HepG2 (cell line): ENCODE results near the gene CCSER1. TPM values are rescaled to one million over a fixed set of nuclear protein-coding genes. Genes with fewer than 3 reads are reported as not detected.

Experiments
- ATAC-seq: fragments of 200-7000 bp; cut with Tn5 transposase; 3 replicates; pipeline ENCODE4 v1.9.1; 2020; ENCODE audit warnings: mild to moderate bottlenecking, moderate library complexity
- BruUV-seq: library from RNA; stranded (reverse); fragments of 400-500 nt; replicated peaks from 2 replicates; lab custom pipeline; 2021; lab: Mats Ljungman, UMichigan
- CTCF ChIA-PET: fragments of 300-600 bp; formaldehyde crosslinking; extraction: SDS; loops from one replicate; lab custom pipeline; 2021; ENCODE audit warnings: low total read pairs, inconsistent platforms, low intra/inter-chr PET ratio; lab: Yijun Ruan, JAX
- POLR2A ChIA-PET: fragments of 350-600 bp; sonication (Branson Sonifier 250); formaldehyde crosslinking; loops from one replicate; lab custom pipeline; 2020; ENCODE audit warnings: antibody characterized with exemption, inconsistent platforms; lab: Yijun Ruan, JAX
- DNase-seq: peaks from one replicate; pipeline ENCODE4 v3.0.0-alpha.2; 2015; ENCODE audit warnings: low spot score
- FAIRE-seq: peaks from 3 replicates; lab custom pipeline; 2011; peaks lifted over from hg19 to GRCh38; lab: Jason Lieb, UNC
- H2AFZ ChIP-seq: one replicate; pipeline ENCODE4 v1.6.1; 2011; ENCODE audit warnings: low read length, inconsistent platforms
- H3K27ac ChIP-seq: fragments of 300-600 bp; 3 replicates; pipeline ENCODE4 v1.8.0; 2011; ENCODE audit warnings: mixed run types, mild to moderate bottlenecking, mixed read lengths, low read length, inconsistent platforms; ENCODE audit not compliant: insufficient read depth; ENCODE audit errors: extremely low read length
- H3K27me3 ChIP-seq, 2 experiments: fragments of 200-600 bp in 1 of 2; 2 replicates in 1 of 2; 3 replicates in 1 of 2; pipeline versions ENCODE4 v1.6.0 to v1.8.0; 2011; ENCODE audit warnings: low read length in 2 of 2, mild to moderate bottlenecking in 2 of 2, moderate library complexity in 2 of 2, inconsistent platforms in 1 of 2; ENCODE audit not compliant: insufficient read depth in 2 of 2, control insufficient read depth in 1 of 2
- H3K36me3 ChIP-seq, 2 experiments: fragments of 200-600 bp in 1 of 2; replicated peaks in 1 of 2; 2 replicates in 1 of 2; 3 replicates in 1 of 2; pipeline versions ENCODE4 v1.5.1 to v1.8.0; 2011; ENCODE audit warnings: low read length in 2 of 2, inconsistent platforms in 1 of 2; ENCODE audit not compliant: insufficient read depth in 2 of 2, control insufficient read depth in 1 of 2
- H3K4me1 ChIP-seq: 2 replicates; pipeline ENCODE4 v1.5.1; 2012; ENCODE audit warnings: low read length, inconsistent platforms; ENCODE audit not compliant: insufficient read depth
- H3K4me2 ChIP-seq: 2 replicates; pipeline ENCODE4 v1.6.0; 2011; ENCODE audit warnings: low read depth, low read length, inconsistent platforms
- H3K4me3 ChIP-seq, 3 experiments: fragments of 200-600 bp in 1 of 3; sonication (generic), shearing (Covaris generic) in 1 of 3; replicated peaks in 1 of 3; 2 replicates each; pipeline ENCODE4 v1.5.1; 2011 to 2016; ENCODE audit warnings: low read length in 3 of 3, inconsistent platforms in 2 of 3, low read depth in 2 of 3, mild to moderate bottlenecking in 2 of 3, control low read depth in 1 of 3, mixed read lengths in 1 of 3; ENCODE audit not compliant: insufficient read depth in 1 of 3
- H3K79me2 ChIP-seq: one replicate; pipeline ENCODE4 v1.6.1; 2011; ENCODE audit warnings: low read length, inconsistent platforms; ENCODE audit not compliant: insufficient read depth
- H3K9ac ChIP-seq: 2 replicates; pipeline ENCODE4 v1.6.0; 2011; ENCODE audit warnings: mild to moderate bottlenecking, low read depth, low read length, inconsistent platforms; ENCODE audit not compliant: insufficient read depth
- H3K9me3 ChIP-seq: 2 replicates; pipeline ENCODE4 v1.5.1; 2012; ENCODE audit warnings: mild to moderate bottlenecking, low read length
- H4K20me1 ChIP-seq: 2 replicates; pipeline ENCODE4 v1.6.0; 2011; ENCODE audit warnings: inconsistent platforms, mild to moderate bottlenecking, low read length, moderate library complexity; ENCODE audit not compliant: insufficient read depth
- ARID5B ChIP-seq: IDR thresholded peaks from 2 replicates; pipeline ENCODE4 v1.4.0; 2020; ENCODE audit warnings: mild to moderate bottlenecking, missing genetic modification reagents
- CCDC6 ChIP-seq: sonication (generic); formaldehyde crosslinking; IDR thresholded peaks from 2 replicates; pipeline ENCODE4 v1.8.1; 2022; ENCODE audit warnings: mild to moderate bottlenecking, missing genetic modification reagents, moderate library complexity
- DRAP1 ChIP-seq: IDR thresholded peaks from 2 replicates; pipeline ENCODE4 v1.6.1; 2016; ENCODE audit warnings: missing genetic modification reagents, missing compliant biosample characterization
- ISX ChIP-seq: sonication (generic); formaldehyde crosslinking; conservative IDR thresholded peaks from 2 replicates; pipeline ENCODE4 v1.5.0; 2020; ENCODE audit warnings: missing genetic modification reagents
- JARID2 ChIP-seq: sonication (generic); formaldehyde crosslinking; IDR thresholded peaks from 2 replicates; pipeline ENCODE4 v1.8.1; 2023; ENCODE audit warnings: missing genetic modification reagents, inconsistent platforms; ENCODE audit not compliant: insufficient replicate concordance
- JDP2 ChIP-seq: sonication (generic); formaldehyde crosslinking; IDR thresholded peaks from 2 replicates; pipeline ENCODE4 v1.8.1; 2022; ENCODE audit warnings: missing genetic modification reagents, borderline replicate concordance
- LCORL ChIP-seq, 2 experiments: fragments of 450-650 bp in 1 of 2; sonication (generic) in 1 of 2; formaldehyde crosslinking in 1 of 2; IDR thresholded peaks; 2 replicates each; pipeline versions ENCODE4 v1.5.0 to v1.6.1; 2017 to 2020; ENCODE audit warnings: antibody characterized with exemption in 1 of 2, missing genetic modification reagents in 1 of 2
- SIX4 ChIP-seq: sonication (generic); formaldehyde crosslinking; IDR thresholded peaks from 2 replicates; pipeline ENCODE4 v1.4.0; 2020; ENCODE audit warnings: missing genetic modification reagents
- ZFX ChIP-seq: sonication (generic); formaldehyde crosslinking; IDR thresholded peaks from 2 replicates; pipeline ENCODE4 v1.4.0; 2020; ENCODE audit warnings: mild to moderate bottlenecking, low read depth, missing genetic modification reagents, moderate library complexity
- ZIK1 ChIP-seq: sonication (generic); formaldehyde crosslinking; IDR thresholded peaks from 2 replicates; pipeline ENCODE4 v1.5.0; 2020; ENCODE audit warnings: mild to moderate bottlenecking, low read depth, missing genetic modification reagents, borderline replicate concordance
- ZNF362 ChIP-seq: sonication (generic); formaldehyde crosslinking; IDR thresholded peaks from 2 replicates; pipeline ENCODE4 v1.4.0; 2020; ENCODE audit warnings: missing genetic modification reagents, mild to moderate bottlenecking, borderline replicate concordance
- ZNF468 ChIP-seq: sonication (generic); formaldehyde crosslinking; IDR thresholded peaks from 2 replicates; pipeline ENCODE4 v1.8.0; 2022; ENCODE audit warnings: mild to moderate bottlenecking, moderate library complexity, missing genetic modification reagents
- ZNF607 ChIP-seq: sonication (generic); formaldehyde crosslinking; IDR thresholded peaks from 2 replicates; pipeline ENCODE4 v1.5.1; 2020; ENCODE audit warnings: missing genetic modification reagents, mild to moderate bottlenecking, borderline replicate concordance
- ZNF75D ChIP-seq: sonication (generic); formaldehyde crosslinking; IDR thresholded peaks from 2 replicates; pipeline ENCODE4 v1.8.1; 2023; ENCODE audit warnings: missing genetic modification reagents, mild to moderate bottlenecking, borderline replicate concordance
- ZSCAN20 ChIP-seq: sonication (generic); formaldehyde crosslinking; IDR thresholded peaks from 2 replicates; pipeline ENCODE4 v1.4.0; 2020; ENCODE audit warnings: missing genetic modification reagents, mild to moderate bottlenecking, borderline replicate concordance
- WGBS: methylation state at CpG from one replicate; pipeline ENCODE4 v1.1.6; 2017; ENCODE audit warnings: low lambda C conversion rate; 5-methylcytosine and 5-hydroxymethylcytosine counted together
- in situ Hi-C: cut with HindIII; loops from 2 replicates; pipeline ENCODE4 v1.10.0; 2017; ENCODE audit warnings: low pct_unique_long_range_greater_than_20kb; ENCODE audit not compliant: extremely low pct_ligation_motif_present
- intact Hi-C: fragments of 100-400 bp; cut with micrococcal nuclease; formaldehyde crosslinking; loops from one replicate; pipeline ENCODE4 v1.10.0; 2022; ENCODE audit not compliant: unreplicated experiment
- polyA plus RNA-seq, 8 experiments: library from polyadenylated mRNA; depleted of rRNA in 3 of 8; stranded (reverse) in 7 of 8; unstranded in 1 of 8; fragments of >200 nt; fragmentation: Illumina TruSeq in 4 of 8; extraction: Trizol in 4 of 8; gene quantifications; 2 replicates each; pipeline versions ENCODE4 v1.2.1 to v1.2.3, GENCODE V29; 2011 to 2016; ENCODE audit warnings: low read depth in 4 of 8, missing spikeins in 1 of 8, mixed read lengths in 1 of 8; ENCODE audit not compliant: insufficient read depth in 1 of 8
- total RNA-seq, 5 experiments: library from RNA; depleted of rRNA; stranded (reverse); fragments of >200 nt; fragmentation: Illumina TruSeq; extraction: Trizol; gene quantifications; 2 replicates each; pipeline ENCODE4 v1.2.3, GENCODE V29; 2016; ENCODE audit warnings: low read depth in 1 of 5

CCSER1 gene
- total and polyA plus RNA-seq, 2 of the 13 experiments (the other 11 are each of a cell fraction or from before 2014, with no cell fraction given) = not detected

DNA sequence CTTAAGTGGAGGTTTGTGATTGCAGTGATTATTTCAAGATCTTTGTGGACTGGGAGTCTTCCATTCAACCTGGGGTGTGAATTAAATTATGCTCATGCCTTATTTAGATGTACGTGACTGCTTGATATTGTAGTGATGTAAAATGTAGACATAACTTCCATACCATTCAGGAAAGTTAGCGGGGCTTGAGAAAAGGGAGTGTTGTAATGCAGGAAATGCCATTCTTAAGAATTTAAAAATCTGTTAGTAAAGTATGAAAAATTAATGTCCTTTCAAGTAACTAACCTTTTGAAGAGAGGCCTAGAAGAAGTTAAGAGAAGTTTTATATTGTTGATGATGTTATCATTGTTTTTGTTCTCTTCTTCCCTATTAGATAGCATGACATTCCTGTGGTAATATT is 318.2 kb downstream of the CCSER1 start:
- ChIA-PET POLR2A (no interaction called here), CTCF (no interaction called here)
- BruUV-seq = no TSS peak
- intact Hi-C loops = no loop called here
- Histone ChIP-seq H3K4me3 (no peak overlapping the region), H3K79me2 (no peaks in the 10 kb centered on the region), H3K27ac (no peak overlapping the region), H3K27me3 (no peaks in the 10 kb centered on the region), H3K4me2 (no peak overlapping the region), H2AFZ (no peak overlapping the region), H4K20me1 (no peaks in the 10 kb centered on the region), H3K9me3 (no peaks in the 10 kb centered on the region), H3K4me1 (no peaks in the 10 kb centered on the region), H3K9ac (no peak overlapping the region), H3K36me3 (no peaks in the 10 kb centered on the region)
- in situ Hi-C loops = no loop called here
- DNase-seq = no peak
- FAIRE-seq = no peak
- ATAC-seq = no peak
- WGBS = 36% methylated on average over 2 of the region's 2 CpGs
- TF ChIP-seq CCDC6 (no peak), ZNF607 (no peak), ZNF362 (no peak), JARID2 (CRISPR knock-in tag) (no peak), LCORL (IDR thresholded peaks at IDR 0.05) (no peak), LCORL (CRISPR knock-in tag; IDR thresholded peaks at IDR 0.05) (no peak), ZNF468 (no peak), ISX (CRISPR knock-in tag) (no peak), DRAP1 (CRISPR knock-in tag) (no peak), ZNF75D (CRISPR knock-in tag) (no peak), ZIK1 (CRISPR knock-in tag) (no peak), ZSCAN20 (CRISPR knock-in tag) (no peak), ARID5B (no peak), ZFX (CRISPR knock-in tag) (no peak), SIX4 (CRISPR knock-in tag) (no peak), JDP2 (CRISPR knock-in tag) (no peak)
